ENCODE measurements around the gene MSANTD3. TPM values are rescaled to one million over a fixed set of nuclear protein-coding genes. Genes with fewer than 3 reads are reported as not detected.

The MSANTD3 gene
- total RNA-seq, 1 experiment from 2014 or later: 35.7 TPM

DNA sequence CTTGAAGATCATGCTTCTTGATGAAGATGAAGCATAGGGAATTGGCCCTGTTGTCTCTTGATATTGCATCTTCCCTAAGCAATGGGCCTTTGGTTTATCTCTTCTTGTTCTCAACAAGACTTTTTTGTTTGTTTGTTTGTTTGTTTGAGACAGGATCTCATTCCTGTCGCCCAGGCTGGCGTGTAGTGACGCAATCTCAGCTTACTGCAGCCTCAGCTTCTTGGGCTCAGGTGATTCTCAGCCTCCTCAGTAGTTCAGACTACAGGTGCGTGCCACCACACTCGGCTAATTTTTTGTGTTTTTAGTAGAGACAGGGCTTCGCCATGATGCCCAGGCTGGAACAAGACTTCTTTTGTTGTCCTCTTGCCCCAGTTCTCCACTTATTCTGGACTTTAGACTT, 51.2 kb downstream of the MSANTD3 start:
- H3K4me3 Mint-ChIP-seq: no peak overlapping the region
- Histone ChIP-seq H3K14ac (ENCODE audit: insufficient read depth, low read length) (no peak overlapping the region), H4K20me1 (ENCODE audit: control insufficient read depth, insufficient read depth, insufficient read length) (no peaks in the 10 kb centered on the region), H2AK5ac (ENCODE audit: insufficient read length, low read length) (no peak overlapping the region), H3K4me1 (ENCODE audit: insufficient read depth, low read length) (peaks cover 5% of the 10 kb centered on the region), H2BK20ac (ENCODE audit: low read depth, low read length, poor library complexity, severe bottlenecking) (no peak overlapping the region), H3K79me1 (ENCODE audit: insufficient read depth, low read depth, low read length, poor library complexity, severe bottlenecking) (no peaks in the 10 kb centered on the region), H4K8ac (replicated peaks; ENCODE audit: insufficient read length, low read depth, low read length) (no peak overlapping the region), H3T11ph (ENCODE audit: low read length) (no peak overlapping the region), H2BK12ac (ENCODE audit: insufficient read length, low read depth, low read length) (no peak overlapping the region), H2BK15ac (ENCODE audit: low read depth, low read length) (no peak overlapping the region), H3K18ac (ENCODE audit: insufficient read length, low read depth, low read length) (no peak overlapping the region), H3K79me2 (ENCODE audit: insufficient read depth, low read length) (peaks cover 45% of the 10 kb centered on the region; the same call in 1 of the 2 replicates), H3K23ac (ENCODE audit: insufficient read length, low read depth, low read length) (no peak overlapping the region), H2BK5ac (ENCODE audit: insufficient read length, low read length) (no peak overlapping the region), H4K91ac (ENCODE audit: insufficient read length, low read depth, low read length) (no peak overlapping the region), H3K4me2 (ENCODE audit: insufficient read depth, insufficient read length, low read length) (no peak overlapping the region), H3K4ac (ENCODE audit: low read depth, low read length) (no peak overlapping the region), H3K27ac (ENCODE audit: insufficient read length, low read depth, low read length) (no peak overlapping the region), H3K56ac (ENCODE audit: insufficient read length, low read depth, low read length) (no peak overlapping the region), H3K9ac (ENCODE audit: extremely low read depth, insufficient read length, low read length) (no peak overlapping the region), H3K23me2 (ENCODE audit: insufficient read length, low read depth, low read length, poor library complexity, severe bottlenecking) (peaks cover 9% of the 10 kb centered on the region), H3K9me3 (ENCODE audit: control insufficient read depth, low read depth, low read length) (no peaks in the 10 kb centered on the region), H3K27me3 (ENCODE audit: insufficient read depth, low read length) (no peaks in the 10 kb centered on the region), H4K5ac (ENCODE audit: insufficient read length, low read depth, low read length) (no peak overlapping the region), H2BK120ac (ENCODE audit: low read depth, low read length, poor library complexity, severe bottlenecking) (no peak overlapping the region), H2AFZ (ENCODE audit: low read length) (no peak overlapping the region)
- TF ChIP-seq, protein P1, sequence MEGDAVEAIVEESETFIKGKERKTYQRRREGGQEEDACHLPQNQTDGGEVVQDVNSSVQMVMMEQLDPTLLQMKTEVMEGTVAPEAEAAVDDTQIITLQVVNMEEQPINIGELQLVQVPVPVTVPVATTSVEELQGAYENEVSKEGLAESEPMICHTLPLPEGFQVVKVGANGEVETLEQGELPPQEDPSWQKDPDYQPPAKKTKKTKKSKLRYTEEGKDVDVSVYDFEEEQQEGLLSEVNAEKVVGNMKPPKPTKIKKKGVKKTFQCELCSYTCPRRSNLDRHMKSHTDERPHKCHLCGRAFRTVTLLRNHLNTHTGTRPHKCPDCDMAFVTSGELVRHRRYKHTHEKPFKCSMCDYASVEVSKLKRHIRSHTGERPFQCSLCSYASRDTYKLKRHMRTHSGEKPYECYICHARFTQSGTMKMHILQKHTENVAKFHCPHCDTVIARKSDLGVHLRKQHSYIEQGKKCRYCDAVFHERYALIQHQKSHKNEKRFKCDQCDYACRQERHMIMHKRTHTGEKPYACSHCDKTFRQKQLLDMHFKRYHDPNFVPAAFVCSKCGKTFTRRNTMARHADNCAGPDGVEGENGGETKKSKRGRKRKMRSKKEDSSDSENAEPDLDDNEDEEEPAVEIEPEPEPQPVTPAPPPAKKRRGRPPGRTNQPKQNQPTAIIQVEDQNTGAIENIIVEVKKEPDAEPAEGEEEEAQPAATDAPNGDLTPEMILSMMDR (conservative IDR thresholded peaks at IDR 0.05): no peak
- peaks cover 4 to 15% (median 4%) of the 10 kb centered on the region in 3 experiments; a peak in 5 of 7 replicates for H3K36me3 Mint-ChIP-seq (ENCODE audit: insufficient read depth in 1 of 3, low read depth in 3 of 3)
- no peaks in the 10 kb centered on the region for H3K27me3 Mint-ChIP-seq (ENCODE audit: low read depth)
- no CpG with 5 or more reads among the region's 6 CpGs for WGBS (ENCODE audit: extremely low coverage, insufficient read length, low lambda C conversion rate)
- DNase-seq: no peak
- peak overlapping the region in 2 of 3 experiments; percentile 40 to 50; a peak in 2 of 7 replicates for H3K27ac Mint-ChIP-seq
- H3K9me3 Mint-ChIP-seq: no peaks in the 10 kb centered on the region; a peak in 1 of 5 replicates
- peaks cover 45 to 50% of the 10 kb centered on the region in 2 experiments for H3K4me1 Mint-ChIP-seq
